Natural killer cell treated with Interleukin-12 subunit alpha and Interleukin-12 subunit beta and Interleukin-15 and Interleukin-18, amount 100 ng/mL, for 72 hours (primary cell): ENCODE data around the gene PEMT. TPM values are rescaled to one million over a fixed set of nuclear protein-coding genes. Genes with fewer than 3 reads are reported as not detected.

Source experiments
- ATAC-seq, 2 donors: fragments of 150-1000 bp; cut with Tn5 transposase in 1 of 2; sonication (Bioruptor Pico), chemical (Tn5 transposase) in 1 of 2; 2 replicates each; pipeline ENCODE4 v1.10.0; 2021
- DNase-seq: peaks from one replicate; pipeline ENCODE4 v3.0.0; 2022; ENCODE audit warnings: low spot score
- H3K27ac Mint-ChIP-seq, 2 donors: 1 replicate in 1 of 2; 2 replicates in 1 of 2; pipeline ENCODE4 v1.8.0; 2022; ENCODE audit warnings: mixed read lengths in 2 of 2, mild to moderate bottlenecking in 1 of 2, moderate library complexity in 1 of 2
- H3K27me3 Mint-ChIP-seq, 2 donors: 1 replicate in 1 of 2; 2 replicates in 1 of 2; pipeline ENCODE4 v1.8.0; 2022; ENCODE audit warnings: mixed read lengths in 2 of 2
- H3K36me3 Mint-ChIP-seq: one replicate; pipeline ENCODE4 v1.8.0; 2022; ENCODE audit warnings: mixed read lengths
- H3K4me1 Mint-ChIP-seq, 2 donors: 1 replicate in 1 of 2; 2 replicates in 1 of 2; pipeline ENCODE4 v1.8.0; 2022; ENCODE audit warnings: low read depth in 2 of 2, mixed read lengths in 2 of 2, mild to moderate bottlenecking in 1 of 2
- H3K4me3 Mint-ChIP-seq: one replicate; pipeline ENCODE4 v1.8.0; 2022; ENCODE audit warnings: mixed read lengths
- H3K9me3 Mint-ChIP-seq: 2 replicates; pipeline ENCODE4 v1.8.0; 2022; ENCODE audit warnings: mixed read lengths
- total RNA-seq, 2 donors: library from RNA; stranded (reverse); gene quantifications; one replicate each; pipeline ENCODE4 v1.2.3, GENCODE V29; 2022

Gene PEMT
- total RNA-seq, 2 donors from 2014 or later = 22.9 to 35.3 TPM

DNA sequence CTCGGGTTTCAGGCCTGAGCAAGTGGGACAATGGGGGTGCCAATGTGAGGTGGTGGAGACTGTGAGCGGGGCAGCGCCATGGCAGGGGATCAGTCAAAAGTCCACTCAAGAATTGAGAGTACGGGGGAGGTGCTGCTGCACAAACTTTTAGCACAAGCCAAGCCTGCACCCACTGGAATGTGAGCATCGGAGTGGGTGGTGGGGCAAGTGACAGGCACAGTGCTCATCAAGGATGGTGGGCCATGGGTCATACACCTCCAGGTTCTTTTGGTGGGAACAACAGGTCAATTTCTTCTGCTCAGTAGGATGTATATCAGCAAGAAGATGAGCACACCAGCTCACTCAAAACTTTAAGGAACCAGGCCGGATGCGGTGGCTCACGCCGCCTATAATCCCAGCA, 32.4 kb upstream of the PEMT start:
- ATAC-seq = no peak
- H3K4me1 Mint-ChIP-seq = peaks cover 6% of the 10 kb centered on the region in 2 donors
- DNase-seq = no peak
- no peaks in the 10 kb centered on the region for H3K9me3 Mint-ChIP-seq
- no peak overlapping the region for H3K4me3 Mint-ChIP-seq
- H3K27me3 Mint-ChIP-seq = peaks cover 0 to 11% of the 10 kb centered on the region in 2 donors
- no peak overlapping the region for H3K27ac Mint-ChIP-seq
- no peaks in the 10 kb centered on the region for H3K36me3 Mint-ChIP-seq

DNA sequence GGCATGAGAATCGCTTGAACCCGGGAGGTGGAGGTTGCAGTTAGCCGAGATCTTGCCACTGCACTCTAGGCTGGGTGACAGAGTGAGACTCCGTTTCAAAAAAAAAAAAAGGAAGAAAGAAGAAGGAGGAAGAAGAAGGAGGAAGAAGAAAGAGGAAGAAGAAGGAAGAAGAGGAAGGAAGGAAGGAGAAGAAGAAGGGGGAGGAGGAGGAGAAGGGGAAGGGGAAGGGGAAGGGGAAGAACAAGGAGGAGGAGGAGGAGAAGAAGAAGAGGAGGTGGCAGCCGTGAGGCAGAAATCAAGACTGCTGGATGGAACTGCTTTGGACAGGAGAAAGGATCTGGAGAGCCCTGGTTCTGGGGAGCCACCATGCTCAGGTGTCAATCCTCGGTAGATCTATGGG, 29.7 kb upstream of the PEMT start:
- Mint-ChIP-seq H3K4me3 (no peak overlapping the region), H3K27ac (no peak overlapping the region), H3K27me3 (peaks cover 0 to 11% of the 10 kb centered on the region in 2 donors), H3K36me3 (no peaks in the 10 kb centered on the region), H3K4me1 (no peaks in the 10 kb centered on the region), H3K9me3 (no peaks in the 10 kb centered on the region)
- ATAC-seq (no peak), DNase-seq (no peak)

DNA sequence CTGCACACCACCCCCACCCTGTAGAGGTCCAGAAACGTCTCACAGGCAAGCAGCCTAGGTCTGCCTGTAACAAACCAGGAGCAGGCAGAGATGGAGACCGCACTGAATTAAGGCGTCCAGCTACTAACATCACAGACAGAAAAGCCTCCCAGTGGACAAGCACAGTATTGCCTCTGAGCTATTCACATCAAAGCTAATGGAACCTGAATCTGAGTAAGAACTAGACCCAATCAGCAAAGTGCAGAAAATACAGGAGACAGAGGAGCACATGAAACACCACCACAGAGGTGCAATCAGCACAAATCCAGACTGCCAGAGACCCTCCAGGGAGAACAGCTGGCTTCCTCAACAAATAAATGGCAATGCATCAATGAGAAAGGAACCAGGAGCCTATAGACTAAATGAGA, 22.2 kb upstream of the PEMT start:
- H3K9me3 Mint-ChIP-seq = no peaks in the 10 kb centered on the region
- H3K36me3 Mint-ChIP-seq = no peaks in the 10 kb centered on the region
- H3K4me3 Mint-ChIP-seq = no peak overlapping the region
- no peak overlapping the region for H3K27ac Mint-ChIP-seq
- peaks cover 0 to 2% of the 10 kb centered on the region in 2 donors for H3K4me1 Mint-ChIP-seq
- DNase-seq (no peak), ATAC-seq (peak; percentile 68 to 73)
- H3K27me3 Mint-ChIP-seq = peaks cover 3 to 4% of the 10 kb centered on the region in 2 donors

DNA sequence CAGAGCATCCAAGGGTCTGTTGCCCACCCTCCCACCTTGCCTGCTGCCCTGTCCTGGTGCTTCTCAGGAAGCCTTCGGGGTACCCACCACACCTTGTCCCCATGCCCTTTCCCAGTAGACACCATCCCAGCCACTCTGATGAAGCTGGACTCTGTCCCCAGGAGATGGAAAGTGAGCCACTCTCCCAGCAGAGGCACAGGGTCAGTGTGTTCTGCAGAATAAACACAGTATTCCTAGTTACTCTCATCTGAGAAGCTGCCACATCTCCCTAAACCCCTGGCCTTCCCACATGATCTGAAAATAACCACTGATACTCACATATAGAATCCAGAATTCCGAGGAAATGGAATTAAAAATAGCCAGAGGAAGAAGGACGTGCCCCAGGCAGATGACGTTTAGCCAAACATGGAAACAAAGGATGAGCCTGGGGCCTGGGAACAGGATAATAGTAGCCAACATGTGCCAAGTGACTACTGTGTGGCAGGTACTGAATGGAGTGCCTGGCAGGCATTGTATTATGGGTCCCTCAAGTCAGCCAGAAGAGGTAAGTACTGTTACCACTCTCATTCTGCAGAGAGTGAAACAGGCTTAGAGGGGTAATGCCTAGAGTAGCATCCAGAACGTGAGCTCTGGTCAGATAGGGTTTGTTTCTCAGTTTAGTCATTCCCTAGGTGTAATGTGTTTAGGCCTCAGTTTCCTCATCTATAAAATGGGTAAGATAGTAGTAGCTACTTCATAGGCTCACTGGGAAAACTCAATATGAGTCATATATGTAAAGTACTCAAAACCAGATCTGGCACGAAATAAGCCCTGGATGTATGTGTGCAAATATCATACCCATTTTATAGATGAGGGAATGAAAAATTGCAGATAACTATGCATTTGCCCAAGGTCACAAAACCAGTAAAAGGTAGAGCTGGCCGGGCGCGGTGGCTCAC, 20.8 kb upstream of the PEMT start:
- H3K36me3 Mint-ChIP-seq = no peaks in the 10 kb centered on the region
- ATAC-seq = no peak
- peaks cover 0 to 2% of the 10 kb centered on the region in 2 donors for H3K4me1 Mint-ChIP-seq
- no peak overlapping the region for H3K27ac Mint-ChIP-seq
- DNase-seq = no peak
- H3K4me3 Mint-ChIP-seq = no peak overlapping the region
- H3K9me3 Mint-ChIP-seq = no peaks in the 10 kb centered on the region
- peaks cover 3 to 4% of the 10 kb centered on the region in 2 donors for H3K27me3 Mint-ChIP-seq

DNA sequence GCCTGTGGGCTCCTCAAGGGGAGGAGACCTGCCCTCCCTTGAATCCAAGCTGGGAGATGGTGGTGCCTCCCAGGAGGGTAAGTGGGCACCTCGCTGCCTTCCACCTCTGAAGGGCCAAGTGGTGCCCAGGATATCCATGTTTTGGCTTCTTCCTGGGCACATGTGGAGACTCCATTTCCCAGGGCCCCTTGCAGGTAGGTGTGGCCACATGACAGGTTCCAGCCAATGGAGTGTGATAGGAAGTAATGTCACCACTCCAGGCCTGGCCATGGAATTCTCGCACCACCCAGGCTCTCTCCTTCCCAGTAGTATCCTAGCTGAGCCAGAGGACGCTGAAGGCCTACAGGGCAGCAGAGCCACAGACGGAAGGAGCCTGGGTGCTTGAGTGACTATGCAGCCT, 17.6 kb upstream of the PEMT start:
- Mint-ChIP-seq H3K27ac (no peak overlapping the region), H3K27me3 (peaks cover 6 to 8% of the 10 kb centered on the region in 2 donors), H3K36me3 (no peaks in the 10 kb centered on the region), H3K9me3 (no peaks in the 10 kb centered on the region), H3K4me1 (peaks cover 0 to 2% of the 10 kb centered on the region in 2 donors), H3K4me3 (no peak overlapping the region)
- DNase-seq (no peak), ATAC-seq (no peak)

DNA sequence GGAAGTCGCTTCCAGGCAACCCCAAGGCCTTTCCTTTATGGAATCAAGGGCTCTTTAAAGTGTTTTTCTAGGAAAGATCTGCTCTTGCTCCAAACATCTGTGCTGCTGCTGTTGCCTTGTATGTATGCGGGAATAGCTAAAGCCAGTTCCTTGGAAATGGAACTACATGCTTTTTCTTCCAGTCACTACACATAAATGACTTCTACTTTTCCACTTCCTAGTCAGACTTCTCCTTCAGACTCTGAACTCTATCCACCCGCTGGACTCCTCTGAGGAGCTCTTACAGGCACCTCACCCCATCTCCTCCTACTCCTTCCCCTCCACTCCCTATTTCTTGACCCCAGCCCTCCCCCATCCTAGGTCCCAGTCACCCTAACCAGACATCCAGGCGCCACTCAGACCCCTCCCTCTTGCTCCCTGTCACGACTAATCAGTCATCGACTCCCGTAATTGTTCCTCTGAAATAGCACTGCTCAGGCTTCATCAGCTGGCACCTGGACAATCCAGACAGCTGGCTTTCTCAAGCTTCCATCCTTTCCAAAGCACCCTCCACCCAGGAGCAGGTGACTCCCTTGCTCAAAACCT, 15.0 kb upstream of the PEMT start:
- Mint-ChIP-seq H3K27me3 (peaks cover 6 to 8% of the 10 kb centered on the region in 2 donors), H3K9me3 (no peaks in the 10 kb centered on the region), H3K4me1 (no peaks in the 10 kb centered on the region), H3K36me3 (no peaks in the 10 kb centered on the region), H3K4me3 (no peak overlapping the region), H3K27ac (no peak overlapping the region)
- ATAC-seq (no peak), DNase-seq (no peak)

- ATAC-seq = no peak
- Mint-ChIP-seq H3K27me3 (peaks cover 6 to 8% of the 10 kb centered on the region in 2 donors), H3K9me3 (no peaks in the 10 kb centered on the region), H3K27ac (no peak overlapping the region), H3K36me3 (no peaks in the 10 kb centered on the region), H3K4me3 (no peak overlapping the region), H3K4me1 (no peaks in the 10 kb centered on the region)
- no peak for DNase-seq
These were observed 14.2 kb upstream of the PEMT start for GRCh38 chr17:17605729-17606088.

DNA sequence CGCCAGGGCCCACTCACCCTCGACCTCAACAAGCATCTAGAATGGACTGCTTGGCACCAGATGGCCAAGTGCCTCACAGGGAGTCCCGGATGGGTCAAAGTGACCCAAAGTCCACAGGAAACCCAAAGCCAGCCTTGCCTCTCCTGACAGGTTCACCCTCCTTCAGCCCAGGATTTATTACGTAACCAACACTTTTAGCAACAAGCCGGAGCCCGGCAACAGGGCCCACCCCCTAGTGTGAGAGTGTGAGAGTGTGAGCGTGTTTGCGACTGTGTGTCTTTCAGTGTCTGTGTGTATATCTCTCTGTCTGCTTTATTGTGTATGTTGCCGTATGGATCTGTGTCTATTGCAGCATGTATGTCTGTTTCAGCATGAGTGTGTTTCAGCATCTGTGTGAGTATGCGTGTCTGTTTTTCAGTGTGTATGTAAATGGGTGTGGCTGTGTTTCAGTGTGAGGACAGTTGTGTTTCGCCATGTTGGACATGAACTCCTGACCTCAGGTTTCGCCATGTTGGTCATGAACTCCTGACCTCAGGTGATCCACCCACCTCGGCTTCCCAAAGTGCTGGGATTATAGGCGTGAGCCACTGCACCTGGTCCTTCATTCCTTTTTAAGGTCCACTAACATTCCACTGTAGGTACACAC, 13.7 kb upstream of the PEMT start:
- Mint-ChIP-seq H3K27me3 (peaks cover 6 to 8% of the 10 kb centered on the region in 2 donors), H3K27ac (no peak overlapping the region)

GRCh38 chr17:17603895-17604225, 12.4 kb upstream of the PEMT start:
- DNase-seq (no peak), ATAC-seq (peak in 1 of 2 donors; percentile 16)
- no peaks in the 10 kb centered on the region for H3K36me3 Mint-ChIP-seq
- peaks cover 6 to 8% of the 10 kb centered on the region in 2 donors for H3K27me3 Mint-ChIP-seq
- H3K4me1 Mint-ChIP-seq = no peaks in the 10 kb centered on the region
- no peaks in the 10 kb centered on the region for H3K9me3 Mint-ChIP-seq
- H3K27ac Mint-ChIP-seq = no peak overlapping the region
- no peak overlapping the region for H3K4me3 Mint-ChIP-seq

More for the DNA sequence above, 13.7 kb upstream of the PEMT start:
- DNase-seq = no peak
- H3K36me3 Mint-ChIP-seq = no peaks in the 10 kb centered on the region
- H3K4me3 Mint-ChIP-seq = no peak overlapping the region
- ATAC-seq = no peak
- no peaks in the 10 kb centered on the region for H3K4me1 Mint-ChIP-seq
- H3K9me3 Mint-ChIP-seq = no peaks in the 10 kb centered on the region

- H3K36me3 Mint-ChIP-seq = no peaks in the 10 kb centered on the region
- H3K4me1 Mint-ChIP-seq = no peaks in the 10 kb centered on the region
- ATAC-seq (peak in 1 of 2 donors; percentile 32), DNase-seq (no peak)
- H3K4me3 Mint-ChIP-seq = no peak overlapping the region
- H3K27ac Mint-ChIP-seq = no peak overlapping the region
- H3K27me3 Mint-ChIP-seq = peaks cover 6 to 8% of the 10 kb centered on the region in 2 donors
- H3K9me3 Mint-ChIP-seq = no peaks in the 10 kb centered on the region
These were observed 11.8 kb upstream of the PEMT start for GRCh38 chr17:17603178-17603894.

- no peak overlapping the region for H3K4me3 Mint-ChIP-seq
These were observed 8.5 kb upstream of the PEMT start for GRCh38 chr17:17599965-17600364.

GRCh38 chr17:17598003-17598402, 6.5 kb upstream of the PEMT start:
- Mint-ChIP-seq H3K27me3 (no peaks in the 10 kb centered on the region), H3K9me3 (no peaks in the 10 kb centered on the region), H3K27ac (no peak overlapping the region), H3K36me3 (no peaks in the 10 kb centered on the region), H3K4me3 (no peak overlapping the region), H3K4me1 (no peaks in the 10 kb centered on the region)
- no peak for DNase-seq
- no peak for ATAC-seq

More at GRCh38 chr17:17599965-17600364, 8.5 kb upstream of the PEMT start:
- Mint-ChIP-seq H3K36me3 (no peaks in the 10 kb centered on the region), H3K9me3 (no peaks in the 10 kb centered on the region), H3K27ac (no peak overlapping the region), H3K27me3 (no peaks in the 10 kb centered on the region), H3K4me1 (no peaks in the 10 kb centered on the region)
- ATAC-seq = no peak
- no peak for DNase-seq

DNA sequence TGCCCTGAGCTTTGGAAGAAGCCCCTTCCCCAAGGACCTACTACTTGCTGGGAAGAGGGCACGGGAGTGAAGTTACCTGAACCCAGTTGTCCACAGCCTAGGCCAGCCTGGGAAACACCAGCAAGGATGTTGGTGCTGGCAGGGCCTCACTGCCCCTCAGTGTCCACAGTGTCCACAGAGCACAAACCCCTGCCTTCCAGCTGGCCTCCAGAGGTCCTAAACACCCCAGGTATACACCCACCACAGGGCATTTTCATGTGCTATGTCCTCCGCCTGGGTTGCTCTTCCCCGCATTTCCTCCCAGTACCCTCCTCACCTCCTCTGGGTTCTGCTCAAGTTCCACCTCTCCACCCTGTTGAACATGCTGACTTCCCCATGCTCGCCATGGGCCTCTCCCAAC, 4.2 kb upstream of the PEMT start:
- no peak for DNase-seq
- no peaks in the 10 kb centered on the region for H3K36me3 Mint-ChIP-seq
- no peak for ATAC-seq
- H3K4me3 Mint-ChIP-seq = no peak overlapping the region
- H3K4me1 Mint-ChIP-seq = peaks cover 9 to 12% of the 10 kb centered on the region in 2 donors
- H3K9me3 Mint-ChIP-seq = no peaks in the 10 kb centered on the region
- H3K27ac Mint-ChIP-seq = no peak overlapping the region
- H3K27me3 Mint-ChIP-seq = no peaks in the 10 kb centered on the region
